IMR-90 (cell line): ENCODE data around the gene SFXN2.

Experiments used
- BHLHE40 ChIP-seq: fragments of 150-350 bp; IDR thresholded peaks from 2 replicates; pipeline ENCODE4 v1.6.1; 2016; ENCODE audit warnings: mild to moderate bottlenecking, low read depth, low read length
- CEBPB ChIP-seq: IDR thresholded peaks from 2 replicates; pipeline ENCODE4 v1.6.1; 2012; ENCODE audit warnings: low read depth, low read length, improper control_type of control experiment
- CHD1 ChIP-seq: IDR thresholded peaks from 2 replicates; pipeline ENCODE4 v1.6.1; 2012; ENCODE audit warnings: low read depth, low read length, improper control_type of control experiment
- CTCF ChIP-seq: conservative IDR thresholded peaks from 2 replicates; pipeline ENCODE4 v1.5.1; 2012; ENCODE audit warnings: mild to moderate bottlenecking, low read depth, low read length, improper control_type of control experiment
- ELK1 ChIP-seq: fragments of 150-350 bp; IDR thresholded peaks from 2 replicates; pipeline ENCODE4 v1.6.1; 2016; ENCODE audit warnings: low read depth, mild to moderate bottlenecking, low read length, moderate library complexity, borderline replicate concordance
- FOS ChIP-seq: fragments of 150-350 bp; IDR thresholded peaks from 2 replicates; pipeline ENCODE4 v1.6.1; 2016; ENCODE audit warnings: low read depth, low read length
- MAZ ChIP-seq: IDR thresholded peaks from 2 replicates; pipeline ENCODE4 v1.6.1; 2012; ENCODE audit warnings: low read depth, mild to moderate bottlenecking, low read length, improper control_type of control experiment, moderate library complexity, borderline replicate concordance
- MXI1 ChIP-seq: IDR thresholded peaks from 2 replicates; pipeline ENCODE4 v1.6.1; 2012; ENCODE audit warnings: low read depth, mild to moderate bottlenecking, low read length, moderate library complexity, borderline replicate concordance
- POLR2A ChIP-seq: IDR thresholded peaks from 2 replicates; pipeline ENCODE4 v1.6.1; 2012; ENCODE audit warnings: mild to moderate bottlenecking, low read depth, low read length
- RAD21 ChIP-seq: IDR thresholded peaks from 2 replicates; pipeline ENCODE4 v1.6.1; 2012; ENCODE audit warnings: low read length, improper control_type of control experiment
- RCOR1 ChIP-seq: IDR thresholded peaks from 2 replicates; pipeline ENCODE4 v1.6.1; 2012; ENCODE audit warnings: mild to moderate bottlenecking, low read length, improper control_type of control experiment; ENCODE audit not compliant: insufficient replicate concordance
- RFX5 ChIP-seq: IDR thresholded peaks from 2 replicates; pipeline ENCODE4 v1.8.0; 2012; ENCODE audit warnings: low read depth, mild to moderate bottlenecking, low read length, moderate library complexity
- SMC3 ChIP-seq: fragments of 150-350 bp; IDR thresholded peaks from 2 replicates; pipeline ENCODE4 v1.6.1; 2016; ENCODE audit warnings: low read depth, mild to moderate bottlenecking, antibody characterized with exemption, low read length, moderate library complexity
- USF2 ChIP-seq: fragments of 150-350 bp; IDR thresholded peaks from 2 replicates; pipeline ENCODE4 v1.6.1; 2017; ENCODE audit warnings: mild to moderate bottlenecking, antibody characterized with exemption, low read length, low read depth

DNA sequence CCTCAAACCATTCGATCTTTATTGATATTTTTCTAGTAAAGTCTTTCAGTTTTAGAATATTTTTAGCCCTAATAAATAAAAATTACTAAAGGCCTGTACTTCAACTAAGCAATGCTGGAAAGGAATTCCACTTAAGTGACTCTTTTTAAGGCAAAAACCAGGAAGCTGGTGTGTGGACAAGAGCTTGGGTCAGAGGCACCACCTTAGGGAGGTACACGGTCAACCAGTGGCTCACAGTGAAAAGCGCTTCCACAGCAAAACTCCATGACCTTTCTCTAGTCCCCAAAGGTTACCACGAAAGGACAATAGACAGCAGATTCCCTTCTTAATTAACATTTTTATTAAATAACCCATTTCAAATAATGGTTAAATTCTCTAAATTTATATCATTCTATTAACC is 31.5 kb upstream of the SFXN2 start:
- TF ChIP-seq CTCF (no peak), ELK1 (no peak), POLR2A (no peak), MXI1 (no peak), RCOR1 (no peak), BHLHE40 (no peak), SMC3 (no peak), RAD21 (no peak), USF2 (no peak), MAZ (no peak), FOS (no peak), CHD1 (no peak), RFX5 (no peak), CEBPB (no peak)
